HepG2 (cell line): ENCODE data around the gene TNFRSF6B. TPM values are rescaled to one million over a fixed set of nuclear protein-coding genes. Genes with fewer than 3 reads are reported as not detected.

Experiments
- CBFB ChIP-seq: sonication (generic); formaldehyde crosslinking; IDR thresholded peaks from 2 replicates; pipeline ENCODE4 v1.4.0; 2020; ENCODE audit warnings: missing genetic modification reagents
- DDIT3 ChIP-seq: sonication (generic); formaldehyde crosslinking; IDR thresholded peaks from 2 replicates; pipeline ENCODE4 v1.4.0; 2020; ENCODE audit warnings: mild to moderate bottlenecking, missing genetic modification reagents
- FOXK2 ChIP-seq: fragments of 450-650 bp; IDR thresholded peaks from 2 replicates; pipeline ENCODE4 v1.6.1; 2016
- FUBP1 ChIP-seq: sonication (generic); formaldehyde crosslinking; IDR thresholded peaks from 2 replicates; pipeline ENCODE4 v1.5.1; 2020; ENCODE audit warnings: missing genetic modification reagents, mild to moderate bottlenecking, borderline replicate concordance
- HOXA5 ChIP-seq: sonication (generic); formaldehyde crosslinking; IDR thresholded peaks from 2 replicates; pipeline ENCODE4 v1.4.0; 2020; ENCODE audit warnings: missing genetic modification reagents
- JDP2 ChIP-seq: sonication (generic); formaldehyde crosslinking; IDR thresholded peaks from 2 replicates; pipeline ENCODE4 v1.8.1; 2022; ENCODE audit warnings: missing genetic modification reagents, borderline replicate concordance
- MAF1 ChIP-seq: sonication (generic); formaldehyde crosslinking; IDR thresholded peaks from 2 replicates; pipeline ENCODE4 v1.5.0; 2020; ENCODE audit warnings: missing genetic modification reagents, borderline replicate concordance
- MYPOP ChIP-seq: sonication (generic); formaldehyde crosslinking; IDR thresholded peaks from 2 replicates; pipeline ENCODE4 v1.8.1; 2023; ENCODE audit warnings: mild to moderate bottlenecking, moderate library complexity, missing genetic modification reagents
- NFIB ChIP-seq: sonication (generic); formaldehyde crosslinking; IDR thresholded peaks from 2 replicates; pipeline ENCODE4 v1.9.0; 2021; ENCODE audit warnings: missing genetic modification reagents, mild to moderate bottlenecking, borderline replicate concordance
- PHF8 ChIP-seq: sonication (generic); formaldehyde crosslinking; IDR thresholded peaks from 2 replicates; pipeline ENCODE4 v1.5.0; 2020; ENCODE audit warnings: missing genetic modification reagents
- ZMYM4 ChIP-seq: sonication (generic); formaldehyde crosslinking; IDR thresholded peaks from 2 replicates; pipeline ENCODE4 v1.8.1; 2023; ENCODE audit warnings: mild to moderate bottlenecking, missing genetic modification reagents
- ZNF317 ChIP-seq: sonication (generic); formaldehyde crosslinking; IDR thresholded peaks from 2 replicates; pipeline ENCODE4 v1.5.0; 2020; ENCODE audit warnings: mild to moderate bottlenecking, missing genetic modification reagents
- ZNF329 ChIP-seq: sonication (generic); formaldehyde crosslinking; IDR thresholded peaks from 2 replicates; pipeline ENCODE4 v1.9.0; 2021; ENCODE audit warnings: low read depth, mild to moderate bottlenecking, missing genetic modification reagents
- ZNF367 ChIP-seq: sonication (generic); formaldehyde crosslinking; IDR thresholded peaks from 2 replicates; pipeline ENCODE4 v1.4.0; 2020; ENCODE audit warnings: missing genetic modification reagents, borderline replicate concordance
- ZNF512 ChIP-seq: sonication (generic); formaldehyde crosslinking; IDR thresholded peaks from 2 replicates; pipeline ENCODE4 v1.4.0; 2020; ENCODE audit warnings: mild to moderate bottlenecking, missing genetic modification reagents
- ZNF619 ChIP-seq: sonication (generic); formaldehyde crosslinking; IDR thresholded peaks from 2 replicates; pipeline ENCODE4 v1.4.0; 2020; ENCODE audit warnings: mild to moderate bottlenecking, missing genetic modification reagents
- ZNF646 ChIP-seq: sonication (generic); formaldehyde crosslinking; IDR thresholded peaks from 2 replicates; pipeline ENCODE4 v1.9.0; 2021; ENCODE audit warnings: mild to moderate bottlenecking, missing genetic modification reagents
- ZSCAN31 ChIP-seq: sonication (generic); formaldehyde crosslinking; IDR thresholded peaks from 2 replicates; pipeline ENCODE4 v1.5.0; 2020; ENCODE audit warnings: low read depth, mild to moderate bottlenecking, missing genetic modification reagents
- polyA plus RNA-seq, 8 experiments: library from polyadenylated mRNA; depleted of rRNA in 3 of 8; stranded (reverse) in 7 of 8; unstranded in 1 of 8; fragments of >200 nt; fragmentation: Illumina TruSeq in 4 of 8; extraction: Trizol in 4 of 8; gene quantifications; 2 replicates each; pipeline versions ENCODE4 v1.2.1 to v1.2.3, GENCODE V29; 2011 to 2016; ENCODE audit warnings: low read depth in 4 of 8, missing spikeins in 1 of 8, mixed read lengths in 1 of 8; ENCODE audit not compliant: insufficient read depth in 1 of 8
- total RNA-seq, 5 experiments: library from RNA; depleted of rRNA; stranded (reverse); fragments of >200 nt; fragmentation: Illumina TruSeq; extraction: Trizol; gene quantifications; 2 replicates each; pipeline ENCODE4 v1.2.3, GENCODE V29; 2016; ENCODE audit warnings: low read depth in 1 of 5

Gene TNFRSF6B
- total and polyA plus RNA-seq, 2 of the 13 experiments (the other 11 are each of a cell fraction or from before 2014, with no cell fraction given) = 0.24 TPM; not detected in 1

GRCh38 chr20:63737945-63738686 is 41.7 kb downstream of the TNFRSF6B start (continued):
- TF ChIP-seq ZMYM4 (CRISPR knock-in tag) (peak; percentile 72), PHF8 (peak; percentile 90), ZNF619 (CRISPR knock-in tag) (peak; percentile 79; the same call in 1 of the 2 replicates), ZSCAN31 (peak; percentile 93), ZNF329 (CRISPR knock-in tag) (0 out of 2 replicates have a peak, but pooled peaks have one; percentile 84), FUBP1 (CRISPR knock-in tag) (0 out of 2 replicates have a peak, but pooled peaks have one; percentile 67), MYPOP (0 out of 2 replicates have a peak, but pooled peaks have one; percentile 15), JDP2 (CRISPR knock-in tag) (peak; percentile 87), DDIT3 (CRISPR knock-in tag) (no peak), CBFB (CRISPR knock-in tag) (peak; percentile 95), ZNF646 (CRISPR knock-in tag) (peak; percentile 21), ZNF512 (CRISPR knock-in tag) (peak; percentile 77; the same call in 1 of the 2 replicates), ZNF317 (CRISPR knock-in tag) (peak; percentile 56), ZNF367 (CRISPR knock-in tag) (no peak), MAF1 (CRISPR knock-in tag) (peak; percentile 98), NFIB (CRISPR knock-in tag) (no peak), FOXK2 (no peak), HOXA5 (CRISPR knock-in tag) (no peak; the same call in 1 of the 2 replicates)
